Esophagus muscularis mucosa (tissue), 4 donors: ENCODE results near the gene SPECC1.

Source experiments
- CTCF ChIP-seq, 3 experiments: fragments of 200-600 bp in 2 of 3; fragments of 450-650 bp in 1 of 3; sonication (generic) in 2 of 3; IDR thresholded peaks; one replicate each; pipeline ENCODE4 v1.5.1; 2017 to 2019; ENCODE audit warnings: antibody characterized with exemption in 3 of 3, mild to moderate bottlenecking in 2 of 3, moderate library complexity in 1 of 3
- EP300 ChIP-seq: sonication (generic); formaldehyde crosslinking; IDR thresholded peaks from one replicate; pipeline ENCODE4 v1.6.1; 2017; ENCODE audit warnings: antibody characterized with exemption
- POLR2A ChIP-seq: fragments of 450-650 bp; IDR thresholded peaks from one replicate; pipeline ENCODE4 v1.6.1; 2017; ENCODE audit warnings: antibody characterized with exemption, moderate library complexity, mild to moderate bottlenecking, low read depth
- POLR2AphosphoS5 ChIP-seq, 2 donors: sonication (generic); formaldehyde crosslinking; IDR thresholded peaks; one replicate each; pipeline ENCODE4 v1.6.1; 2017; ENCODE audit warnings: antibody characterized with exemption in 2 of 2

- TF ChIP-seq POLR2A (no peak), CTCF (IDR thresholded peaks at IDR 0.05) (no peak), POLR2AphosphoS5 (IDR thresholded peaks at IDR 0.05) (no peak), EP300 (no peak)
These were observed 297.8 kb downstream of the SPECC1 start for GRCh38 chr17:20306924-20307323.
